ENCODE measurements around the gene PAN2.

DNA sequence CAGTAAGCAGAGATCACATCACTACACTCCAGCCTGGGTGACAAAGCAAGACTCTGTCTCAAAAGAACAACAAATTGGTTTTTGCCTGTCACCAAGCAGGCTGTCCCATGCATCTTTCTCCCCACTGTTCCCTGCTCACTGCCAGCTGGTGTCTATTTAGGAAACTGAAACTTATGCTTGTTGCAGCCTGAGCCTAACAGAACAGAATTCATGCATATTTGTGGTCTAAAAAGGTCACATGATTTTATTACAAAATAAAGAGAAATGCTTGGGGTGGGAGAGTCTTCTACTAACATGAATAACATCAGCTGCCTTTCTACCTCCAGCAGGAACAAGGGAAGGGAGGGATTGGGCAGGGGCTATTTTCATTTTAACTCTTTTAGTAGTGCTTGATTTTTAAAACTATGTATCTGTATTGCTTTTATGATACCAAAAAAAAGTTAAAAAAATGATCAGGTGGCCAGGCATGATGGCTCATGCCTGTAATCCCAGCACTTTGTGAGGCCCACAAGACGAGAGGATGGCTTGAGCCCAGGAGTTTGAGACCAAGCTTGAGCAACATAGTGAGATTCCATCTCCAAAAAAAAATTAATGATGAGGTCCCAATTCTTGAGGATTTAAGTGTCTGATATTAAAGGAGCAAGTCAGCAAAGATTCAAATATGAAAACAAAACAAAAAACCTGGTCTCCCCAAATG, 25.2 kb upstream of the PAN2 start:
- TF ChIP-seq, protein P1, sequence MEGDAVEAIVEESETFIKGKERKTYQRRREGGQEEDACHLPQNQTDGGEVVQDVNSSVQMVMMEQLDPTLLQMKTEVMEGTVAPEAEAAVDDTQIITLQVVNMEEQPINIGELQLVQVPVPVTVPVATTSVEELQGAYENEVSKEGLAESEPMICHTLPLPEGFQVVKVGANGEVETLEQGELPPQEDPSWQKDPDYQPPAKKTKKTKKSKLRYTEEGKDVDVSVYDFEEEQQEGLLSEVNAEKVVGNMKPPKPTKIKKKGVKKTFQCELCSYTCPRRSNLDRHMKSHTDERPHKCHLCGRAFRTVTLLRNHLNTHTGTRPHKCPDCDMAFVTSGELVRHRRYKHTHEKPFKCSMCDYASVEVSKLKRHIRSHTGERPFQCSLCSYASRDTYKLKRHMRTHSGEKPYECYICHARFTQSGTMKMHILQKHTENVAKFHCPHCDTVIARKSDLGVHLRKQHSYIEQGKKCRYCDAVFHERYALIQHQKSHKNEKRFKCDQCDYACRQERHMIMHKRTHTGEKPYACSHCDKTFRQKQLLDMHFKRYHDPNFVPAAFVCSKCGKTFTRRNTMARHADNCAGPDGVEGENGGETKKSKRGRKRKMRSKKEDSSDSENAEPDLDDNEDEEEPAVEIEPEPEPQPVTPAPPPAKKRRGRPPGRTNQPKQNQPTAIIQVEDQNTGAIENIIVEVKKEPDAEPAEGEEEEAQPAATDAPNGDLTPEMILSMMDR (IDR thresholded peaks at IDR 0.05) = no peak
- no peak for TF ChIP-seq POLR2A (IDR thresholded peaks at IDR 0.05)

Data from testis (tissue), 2 donors.